A549 (cell line): ENCODE results near the gene SCGB1C2.
"Not testable (repeated sequence)": the region's sequence is repeated elsewhere in the genome, so short reads cannot be mapped to it uniquely, and the experiment has no call there.

Experiments
- CBX2 ChIP-seq: fragments of 200-600 bp; sonication (generic); IDR thresholded peaks from 2 replicates; pipeline ENCODE4 v1.6.1; 2016; ENCODE audit warnings: low read depth, mild to moderate bottlenecking, borderline replicate concordance
- CTCF ChIP-seq: fragments of >200 bp; sonication (Bioruptor Twin); formaldehyde crosslinking; IDR thresholded peaks from 3 replicates; pipeline ENCODE4 v1.5.1; 2016
- FOSB ChIP-seq: fragments of 250-450 bp; sonication (Bioruptor Pico); IDR thresholded peaks from 2 replicates; pipeline ENCODE4 v1.5.0; 2020; ENCODE audit warnings: mild to moderate bottlenecking, moderate library complexity
- MYC ChIP-seq: IDR thresholded peaks from 2 replicates; pipeline ENCODE4 v1.6.1; 2012; ENCODE audit warnings: mild to moderate bottlenecking, inconsistent platforms, low read length, improper control_type of control experiment, borderline replicate concordance
- NR3C1 ChIP-seq: fragments of >200 bp; sonication (Bioruptor Twin); formaldehyde crosslinking; IDR thresholded peaks from 3 replicates; pipeline ENCODE4 v1.6.1; 2017
- POLR2A ChIP-seq: IDR thresholded peaks from 2 replicates; pipeline ENCODE4 v1.6.1; 2012; ENCODE audit warnings: mild to moderate bottlenecking, low read length
- POLR2AphosphoS2 ChIP-seq: conservative IDR thresholded peaks from 2 replicates; pipeline ENCODE4 v1.6.1; 2012; ENCODE audit warnings: low read length, improper control_type of control experiment, inconsistent platforms
- RAD21 ChIP-seq, 2 experiments: fragments of >200 bp in 1 of 2; sonication (Bioruptor Twin) in 1 of 2; formaldehyde crosslinking in 1 of 2; IDR thresholded peaks in 1 of 2; conservative IDR thresholded peaks in 1 of 2; 2 replicates in 1 of 2; 3 replicates in 1 of 2; pipeline ENCODE4 v1.6.1; 2012 to 2018; ENCODE audit warnings: inconsistent platforms in 1 of 2
- RCOR1 ChIP-seq: fragments of 150-350 bp; IDR thresholded peaks from 2 replicates; pipeline ENCODE4 v1.6.1; 2014; ENCODE audit warnings: antibody characterized with exemption, low read length, low read depth
- REST ChIP-seq: fragments of 200-600 bp; sonication (generic); IDR thresholded peaks from 2 replicates; pipeline ENCODE4 v1.6.1; 2016; ENCODE audit warnings: antibody characterized with exemption, mild to moderate bottlenecking, moderate library complexity
- SREBF2 ChIP-seq: fragments of 450-650 bp; IDR thresholded peaks from 2 replicates; pipeline ENCODE4 v1.6.1; 2014; ENCODE audit warnings: mild to moderate bottlenecking, moderate library complexity
- TP53 ChIP-seq: fragments of 250-450 bp; sonication (Bioruptor Pico); IDR thresholded peaks from 2 replicates; pipeline ENCODE4 v1.5.0; 2021; ENCODE audit warnings: mild to moderate bottlenecking, moderate library complexity
- TF ChIP-seq, protein P1 (sequence below): IDR thresholded peaks from 2 replicates; pipeline ENCODE4 v1.6.1; 2012

DNA sequence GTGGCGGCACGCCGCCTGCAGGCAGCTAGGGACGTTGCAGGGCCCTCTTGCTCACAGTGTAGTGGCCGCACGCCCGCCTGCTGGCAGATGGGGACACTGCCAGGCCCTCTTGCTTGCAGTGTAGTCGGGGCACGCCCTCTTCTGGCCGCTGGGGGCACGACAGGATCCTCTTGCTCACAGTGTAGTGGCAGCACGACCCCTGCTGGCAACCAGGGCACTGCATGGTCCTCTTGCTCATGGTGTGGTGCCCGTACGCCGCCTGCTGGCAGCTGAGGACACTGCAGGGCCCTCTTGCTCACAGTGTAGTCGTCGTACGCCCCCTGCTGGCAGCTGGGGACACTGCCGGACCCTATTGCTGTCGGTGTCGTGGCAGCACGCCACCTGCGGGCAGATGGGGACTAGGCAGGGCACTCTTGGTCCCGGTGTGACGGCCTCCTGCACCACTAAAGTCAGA is 3.0 kb upstream of the SCGB1C2 start:
- 0 out of 3 replicates have a peak, but pooled peaks have one; percentile 11 for TF ChIP-seq CTCF
- TF ChIP-seq RCOR1; RAD21 (conservative IDR thresholded peaks at IDR 0.05 in 1 of 2, IDR thresholded peaks at IDR 0.05 in 1 of 2); SREBF2; NR3C1; POLR2A; MYC; POLR2AphosphoS2; FOSB; REST; TP53; CBX2: not testable (repeated sequence)
- TF ChIP-seq, protein P1, sequence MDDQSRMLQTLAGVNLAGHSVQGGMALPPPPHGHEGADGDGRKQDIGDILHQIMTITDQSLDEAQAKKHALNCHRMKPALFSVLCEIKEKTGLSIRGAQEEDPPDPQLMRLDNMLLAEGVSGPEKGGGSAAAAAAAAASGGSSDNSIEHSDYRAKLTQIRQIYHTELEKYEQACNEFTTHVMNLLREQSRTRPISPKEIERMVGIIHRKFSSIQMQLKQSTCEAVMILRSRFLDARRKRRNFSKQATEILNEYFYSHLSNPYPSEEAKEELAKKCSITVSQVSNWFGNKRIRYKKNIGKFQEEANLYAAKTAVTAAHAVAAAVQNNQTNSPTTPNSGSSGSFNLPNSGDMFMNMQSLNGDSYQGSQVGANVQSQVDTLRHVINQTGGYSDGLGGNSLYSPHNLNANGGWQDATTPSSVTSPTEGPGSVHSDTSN, result not testable (repeated sequence)
